Neural cell (in vitro differentiated cells): ENCODE data around the gene FBLIM1. TPM values are rescaled to one million over a fixed set of nuclear protein-coding genes. Genes with fewer than 3 reads are reported as not detected.

Experiments
- H2AFZ ChIP-seq: fragments of 200-600, 300-800 bp; sonication (generic), shearing (Covaris generic); 2 replicates; pipeline ENCODE4 v1.6.0; 2014; ENCODE audit warnings: low read depth, mild to moderate bottlenecking, antibody characterized with exemption, low read length, moderate library complexity
- H3F3A ChIP-seq: fragments of 200-600 bp; shearing (Covaris generic); 2 replicates; pipeline ENCODE4 v1.6.1; 2016; ENCODE audit warnings: mild to moderate bottlenecking, moderate library complexity, mixed read lengths, antibody characterized with exemption, low read length; ENCODE audit not compliant: insufficient read depth, poor library complexity, severe bottlenecking
- H3K27ac ChIP-seq: fragments of 200-600, 300-800 bp; sonication (generic), shearing (Covaris generic); 2 replicates; pipeline ENCODE4 v1.5.1; 2014; ENCODE audit warnings: mild to moderate bottlenecking, low read length, moderate library complexity
- H3K27me3 ChIP-seq: fragments of 300-800, 200-600 bp; sonication (generic), shearing (Covaris generic); 2 replicates; pipeline ENCODE4 v1.6.0; 2014; ENCODE audit warnings: mild to moderate bottlenecking, low read depth, low read length, moderate library complexity; ENCODE audit not compliant: insufficient read depth
- H3K36me3 ChIP-seq: fragments of 300-800, 200-600 bp; sonication (generic), shearing (Covaris generic); 2 replicates; pipeline ENCODE4 v1.5.1; 2014; ENCODE audit warnings: mild to moderate bottlenecking, antibody characterized with exemption, low read length, moderate library complexity; ENCODE audit not compliant: insufficient read depth
- H3K4me2 ChIP-seq: fragments of 300-800, 200-600 bp; sonication (generic), shearing (Covaris generic); 2 replicates; pipeline ENCODE4 v1.6.0; 2014; ENCODE audit warnings: mild to moderate bottlenecking, low read length
- H3K4me3 ChIP-seq: fragments of 300-800, 200-600 bp; sonication (generic), shearing (Covaris generic); 2 replicates; pipeline ENCODE4 v1.5.1; 2014; ENCODE audit warnings: mild to moderate bottlenecking, low read length, moderate library complexity
- H3K79me2 ChIP-seq: fragments of 200-600 bp; shearing (Covaris generic); replicated peaks from 2 replicates; pipeline ENCODE4 v1.6.0; 2014; ENCODE audit warnings: mild to moderate bottlenecking, low read length, moderate library complexity; ENCODE audit not compliant: insufficient read depth
- H3K9ac ChIP-seq: fragments of 300-800, 200-600 bp; sonication (generic), shearing (Covaris generic); 2 replicates; pipeline ENCODE4 v1.6.1; 2016; ENCODE audit warnings: mild to moderate bottlenecking, low read length, mixed read lengths
- H3K9me2 ChIP-seq: fragments of 200-600 bp; shearing (Covaris generic); 2 replicates; pipeline ENCODE4 v1.6.1; 2016; ENCODE audit warnings: mild to moderate bottlenecking, low read length, mixed read lengths; ENCODE audit not compliant: insufficient read depth
- H3K9me3 ChIP-seq: fragments of 200-600, 300-800 bp; sonication (generic), shearing (Covaris generic); 2 replicates; pipeline ENCODE4 v1.6.1; 2016; ENCODE audit warnings: mild to moderate bottlenecking, mixed run types, low read length, moderate library complexity, mixed read lengths
- H4K20me1 ChIP-seq: fragments of 200-600 bp; shearing (Covaris generic); 2 replicates; pipeline ENCODE4 v1.6.1; 2016; ENCODE audit warnings: mild to moderate bottlenecking, mixed run types; ENCODE audit not compliant: insufficient read depth
- EP300 ChIP-seq: fragments of 450-650 bp; conservative IDR thresholded peaks from 2 replicates; pipeline ENCODE4 v1.6.1; 2014; ENCODE audit warnings: antibody characterized with exemption, mild to moderate bottlenecking, moderate library complexity; ENCODE audit not compliant: poor library complexity, severe bottlenecking
- EZH2 ChIP-seq: fragments of 200-600, 300-800 bp; shearing (Covaris generic), sonication (generic); IDR thresholded peaks from 2 replicates; pipeline ENCODE4 v1.6.1; 2014; ENCODE audit warnings: antibody characterized with exemption, low read length, borderline replicate concordance, mild to moderate bottlenecking; ENCODE audit not compliant: insufficient read depth, poor library complexity, severe bottlenecking
- MXI1 ChIP-seq: fragments of 450-650 bp; conservative IDR thresholded peaks from 2 replicates; pipeline ENCODE4 v1.6.1; 2014; ENCODE audit warnings: antibody characterized with exemption, mild to moderate bottlenecking; ENCODE audit not compliant: poor library complexity, severe bottlenecking
- POLR2AphosphoS5 ChIP-seq: IDR thresholded peaks from 2 replicates; pipeline ENCODE4 v1.6.1; 2012
- RAD21 ChIP-seq: fragments of 450-650 bp; conservative IDR thresholded peaks from 2 replicates; pipeline ENCODE4 v1.6.1; 2014; ENCODE audit warnings: antibody characterized with exemption, mild to moderate bottlenecking, moderate library complexity
- SMC3 ChIP-seq: fragments of 450-650 bp; conservative IDR thresholded peaks from 2 replicates; pipeline ENCODE4 v1.6.1; 2014; ENCODE audit warnings: antibody characterized with exemption, mild to moderate bottlenecking, moderate library complexity; ENCODE audit not compliant: poor library complexity
- TAF1 ChIP-seq: IDR thresholded peaks from 2 replicates; pipeline ENCODE4 v1.6.1; 2012; ENCODE audit warnings: low read depth
- polyA plus RNA-seq: library from polyadenylated mRNA; depleted of rRNA; stranded (reverse); fragments of >200 nt; gene quantifications from 2 replicates; pipeline ENCODE4 v1.2.3, GENCODE V29; 2014
- TF ChIP-seq, protein P1 (sequence below): IDR thresholded peaks from 2 replicates; pipeline ENCODE4 v1.6.1; 2012; ENCODE audit warnings: borderline replicate concordance
- TF ChIP-seq, protein P2 (sequence below): fragments of 450-650 bp; IDR thresholded peaks from 2 replicates; pipeline ENCODE4 v1.5.1; 2014; ENCODE audit warnings: antibody characterized with exemption, mild to moderate bottlenecking, moderate library complexity; ENCODE audit not compliant: poor library complexity, severe bottlenecking

FBLIM1 gene
- polyA plus RNA-seq, 1 donor from 2014 or later: 24.9 TPM

DNA sequence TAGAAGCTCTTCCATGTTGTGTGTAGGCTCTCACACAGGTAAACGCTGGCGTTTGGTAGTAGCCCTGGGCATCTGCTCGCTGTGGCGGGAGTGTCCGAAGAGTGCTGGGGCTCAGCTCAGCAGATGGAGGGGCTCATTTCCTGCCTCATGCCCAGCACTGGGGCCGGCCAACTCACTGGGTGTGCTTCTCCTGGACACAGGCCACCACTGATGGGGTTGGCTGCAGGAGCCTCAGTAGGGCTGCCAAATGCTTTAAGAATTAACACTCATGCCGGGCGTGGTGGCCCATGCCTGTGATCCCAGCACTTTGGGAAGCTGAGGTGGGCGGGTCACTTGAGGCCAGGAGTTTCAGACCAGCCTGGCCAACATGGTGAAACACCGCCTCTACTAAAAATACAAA, 28.0 kb downstream of the FBLIM1 start:
- TF ChIP-seq, protein P1, sequence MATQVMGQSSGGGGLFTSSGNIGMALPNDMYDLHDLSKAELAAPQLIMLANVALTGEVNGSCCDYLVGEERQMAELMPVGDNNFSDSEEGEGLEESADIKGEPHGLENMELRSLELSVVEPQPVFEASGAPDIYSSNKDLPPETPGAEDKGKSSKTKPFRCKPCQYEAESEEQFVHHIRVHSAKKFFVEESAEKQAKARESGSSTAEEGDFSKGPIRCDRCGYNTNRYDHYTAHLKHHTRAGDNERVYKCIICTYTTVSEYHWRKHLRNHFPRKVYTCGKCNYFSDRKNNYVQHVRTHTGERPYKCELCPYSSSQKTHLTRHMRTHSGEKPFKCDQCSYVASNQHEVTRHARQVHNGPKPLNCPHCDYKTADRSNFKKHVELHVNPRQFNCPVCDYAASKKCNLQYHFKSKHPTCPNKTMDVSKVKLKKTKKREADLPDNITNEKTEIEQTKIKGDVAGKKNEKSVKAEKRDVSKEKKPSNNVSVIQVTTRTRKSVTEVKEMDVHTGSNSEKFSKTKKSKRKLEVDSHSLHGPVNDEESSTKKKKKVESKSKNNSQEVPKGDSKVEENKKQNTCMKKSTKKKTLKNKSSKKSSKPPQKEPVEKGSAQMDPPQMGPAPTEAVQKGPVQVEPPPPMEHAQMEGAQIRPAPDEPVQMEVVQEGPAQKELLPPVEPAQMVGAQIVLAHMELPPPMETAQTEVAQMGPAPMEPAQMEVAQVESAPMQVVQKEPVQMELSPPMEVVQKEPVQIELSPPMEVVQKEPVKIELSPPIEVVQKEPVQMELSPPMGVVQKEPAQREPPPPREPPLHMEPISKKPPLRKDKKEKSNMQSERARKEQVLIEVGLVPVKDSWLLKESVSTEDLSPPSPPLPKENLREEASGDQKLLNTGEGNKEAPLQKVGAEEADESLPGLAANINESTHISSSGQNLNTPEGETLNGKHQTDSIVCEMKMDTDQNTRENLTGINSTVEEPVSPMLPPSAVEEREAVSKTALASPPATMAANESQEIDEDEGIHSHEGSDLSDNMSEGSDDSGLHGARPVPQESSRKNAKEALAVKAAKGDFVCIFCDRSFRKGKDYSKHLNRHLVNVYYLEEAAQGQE: no peak
- peak; percentile 1 for TF ChIP-seq POLR2AphosphoS5
- Histone ChIP-seq H3K9ac (no peak overlapping the region), H3K27ac (no peak overlapping the region)

DNA sequence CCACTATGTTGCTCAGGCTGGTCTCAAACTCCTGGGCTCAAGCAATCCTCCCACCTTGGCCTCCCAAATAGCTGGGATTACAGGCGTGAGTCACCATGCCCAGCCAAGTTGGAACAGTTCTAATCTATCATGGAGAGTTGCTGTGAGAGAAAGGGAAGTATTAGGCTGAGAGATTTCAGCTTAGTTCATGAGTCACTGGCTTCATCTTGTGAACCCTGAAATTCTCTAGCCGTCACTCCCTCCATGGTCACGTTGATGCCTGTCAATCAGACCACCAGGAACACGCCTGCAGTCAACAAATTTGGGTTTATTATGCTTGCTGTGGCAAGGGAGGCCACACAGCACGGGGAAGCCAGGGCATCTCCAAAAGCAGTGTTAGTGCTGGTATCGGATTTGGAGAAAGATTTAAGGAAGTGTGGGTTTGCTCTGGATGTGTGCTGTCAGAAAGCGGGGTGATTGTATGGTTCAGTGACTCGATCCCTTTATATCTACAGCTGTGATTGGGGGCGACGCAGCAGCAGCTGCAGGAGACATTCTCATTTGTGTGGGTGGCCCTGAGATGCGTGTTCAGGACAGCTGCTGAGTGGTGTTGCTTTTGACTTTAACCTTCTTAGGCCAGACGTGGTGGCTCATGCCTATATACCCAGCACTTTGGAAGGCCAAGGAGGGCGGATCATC, 30.2 kb downstream of the FBLIM1 start:
- Histone ChIP-seq H3K79me2 (no peaks in the 10 kb centered on the region), H3K36me3 (no peaks in the 10 kb centered on the region), H4K20me1 (no peaks in the 10 kb centered on the region), H3K9me2 (no peaks in the 10 kb centered on the region), H3K27me3 (no peaks in the 10 kb centered on the region), H3K4me2 (no peak overlapping the region), H3F3A (no peaks in the 10 kb centered on the region), H3K4me3 (no peak overlapping the region), H3K9ac (no peak overlapping the region), H2AFZ (no peak overlapping the region), H3K9me3 (no peaks in the 10 kb centered on the region), H3K27ac (no peak overlapping the region)
- TF ChIP-seq POLR2AphosphoS5 (no peak), EP300 (no peak), SMC3 (no peak), TAF1 (no peak), RAD21 (no peak), MXI1 (no peak), EZH2 (no peak)
- TF ChIP-seq, protein P1: no peak
- TF ChIP-seq, protein P2, sequence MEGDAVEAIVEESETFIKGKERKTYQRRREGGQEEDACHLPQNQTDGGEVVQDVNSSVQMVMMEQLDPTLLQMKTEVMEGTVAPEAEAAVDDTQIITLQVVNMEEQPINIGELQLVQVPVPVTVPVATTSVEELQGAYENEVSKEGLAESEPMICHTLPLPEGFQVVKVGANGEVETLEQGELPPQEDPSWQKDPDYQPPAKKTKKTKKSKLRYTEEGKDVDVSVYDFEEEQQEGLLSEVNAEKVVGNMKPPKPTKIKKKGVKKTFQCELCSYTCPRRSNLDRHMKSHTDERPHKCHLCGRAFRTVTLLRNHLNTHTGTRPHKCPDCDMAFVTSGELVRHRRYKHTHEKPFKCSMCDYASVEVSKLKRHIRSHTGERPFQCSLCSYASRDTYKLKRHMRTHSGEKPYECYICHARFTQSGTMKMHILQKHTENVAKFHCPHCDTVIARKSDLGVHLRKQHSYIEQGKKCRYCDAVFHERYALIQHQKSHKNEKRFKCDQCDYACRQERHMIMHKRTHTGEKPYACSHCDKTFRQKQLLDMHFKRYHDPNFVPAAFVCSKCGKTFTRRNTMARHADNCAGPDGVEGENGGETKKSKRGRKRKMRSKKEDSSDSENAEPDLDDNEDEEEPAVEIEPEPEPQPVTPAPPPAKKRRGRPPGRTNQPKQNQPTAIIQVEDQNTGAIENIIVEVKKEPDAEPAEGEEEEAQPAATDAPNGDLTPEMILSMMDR: no peak

More for the DNA sequence above, 28.0 kb downstream of the FBLIM1 start:
- Histone ChIP-seq H3K79me2 (no peaks in the 10 kb centered on the region), H3K27me3 (no peaks in the 10 kb centered on the region), H3F3A (no peaks in the 10 kb centered on the region), H3K4me3 (no peak overlapping the region), H3K4me2 (no peak overlapping the region), H3K9me3 (no peaks in the 10 kb centered on the region), H3K9me2 (no peaks in the 10 kb centered on the region), H2AFZ (no peak overlapping the region), H3K36me3 (no peaks in the 10 kb centered on the region), H4K20me1 (no peaks in the 10 kb centered on the region)
